OCI-LY7 (cell line): ENCODE data around the gene C19orf25. TPM values are rescaled to one million over a fixed set of nuclear protein-coding genes. Genes with fewer than 3 reads are reported as not detected.

Source experiments
- BruUV-seq: library from RNA; stranded (reverse); fragments of 400-500 nt; replicated peaks from 2 replicates; lab custom pipeline; 2021; lab: Mats Ljungman, UMichigan
- CTCF ChIA-PET: fragments of 300-600 bp; sonication (Branson Sonifier 250); formaldehyde crosslinking; loops from one replicate; lab custom pipeline; 2022; ENCODE audit warnings: antibody characterized with exemption; ENCODE audit not compliant: unreplicated experiment; lab: Charles Lee
- POLR2A ChIA-PET: fragments of 300-600 bp; sonication (Branson Sonifier 250); formaldehyde crosslinking; loops from one replicate; lab custom pipeline; 2022; ENCODE audit warnings: antibody characterized with exemption; lab: Charles Lee
- DNase-seq: peaks from one replicate; pipeline ENCODE4 v3.0.0-alpha.2; 2015; ENCODE audit warnings: low spot score
- H2AFZ ChIP-seq: fragments of 200-600 bp; sonication (generic), shearing (Covaris generic); 2 replicates; pipeline ENCODE4 v1.6.1; 2014; ENCODE audit warnings: mild to moderate bottlenecking, antibody characterized with exemption, low read length, moderate library complexity
- H3K27ac ChIP-seq: fragments of 200-600 bp; sonication (generic); 2 replicates; pipeline ENCODE4 v1.5.1; 2014; ENCODE audit warnings: mixed run types, low read depth, mild to moderate bottlenecking, moderate library complexity, low read length, inconsistent platforms; ENCODE audit not compliant: poor library complexity, severe bottlenecking
- H3K36me3 ChIP-seq: fragments of 200-600 bp; sonication (generic); 2 replicates; pipeline ENCODE4 v1.6.1; 2014; ENCODE audit warnings: mild to moderate bottlenecking, antibody characterized with exemption, low read length, moderate library complexity, mixed read lengths; ENCODE audit not compliant: insufficient read depth
- H3K4me1 ChIP-seq: fragments of 200-600 bp; sonication (generic); 2 replicates; pipeline ENCODE4 v1.5.1; 2014; ENCODE audit warnings: mild to moderate bottlenecking, low read length; ENCODE audit not compliant: insufficient read depth, poor library complexity, severe bottlenecking
- H3K4me2 ChIP-seq: fragments of 200-600 bp; sonication (generic); 2 replicates; pipeline ENCODE4 v1.6.1; 2014; ENCODE audit warnings: mild to moderate bottlenecking, low read length
- H3K4me3 ChIP-seq: fragments of 200-600 bp; sonication (generic); 2 replicates; pipeline ENCODE4 v1.5.1; 2014; ENCODE audit warnings: mild to moderate bottlenecking, low read depth, low read length; ENCODE audit not compliant: poor library complexity, severe bottlenecking
- H3K79me2 ChIP-seq: fragments of 200-600 bp; sonication (generic); 2 replicates; pipeline ENCODE4 v1.6.1; 2016; ENCODE audit warnings: low read depth, mild to moderate bottlenecking, low read length, moderate library complexity, mixed read lengths; ENCODE audit not compliant: insufficient read depth
- H3K9me2 ChIP-seq: fragments of 200-600 bp; sonication (generic); 2 replicates; pipeline ENCODE4 v1.6.1; 2016; ENCODE audit warnings: mild to moderate bottlenecking, low read length, mixed read lengths; ENCODE audit not compliant: insufficient read depth
- H3K9me3 ChIP-seq: fragments of 200-600 bp; sonication (generic); 2 replicates; pipeline ENCODE4 v1.6.1; 2014; ENCODE audit warnings: mild to moderate bottlenecking, mixed run types, low read length, mixed read lengths
- H4K20me1 ChIP-seq: fragments of 200-600 bp; sonication (generic); 2 replicates; pipeline ENCODE4 v1.6.1; 2014; ENCODE audit warnings: mild to moderate bottlenecking, antibody characterized with exemption, low read length, moderate library complexity, mixed read lengths; ENCODE audit not compliant: insufficient read depth
- CTCF ChIP-seq: fragments of 200-600 bp; sonication (generic); conservative IDR thresholded peaks from 2 replicates; pipeline ENCODE4 v1.5.1; 2014; ENCODE audit warnings: mild to moderate bottlenecking, antibody characterized with exemption, low read length, moderate library complexity, mixed read lengths
- EZH2phosphoT487 ChIP-seq: fragments of 200-600 bp; sonication (generic); IDR thresholded peaks from 2 replicates; pipeline ENCODE4 v1.6.1; 2018; ENCODE audit warnings: low read depth, borderline replicate concordance, mild to moderate bottlenecking, mixed run types, antibody characterized with exemption, low read length, moderate library complexity, mixed read lengths
- intact Hi-C: fragments of 100-400 bp; cut with micrococcal nuclease; formaldehyde crosslinking; loops from one replicate; pipeline ENCODE4 v1.10.0; 2022; ENCODE audit not compliant: unreplicated experiment
- total RNA-seq, 2 experiments: library from RNA; depleted of rRNA in 1 of 2; stranded (reverse); fragments of >200 nt in 1 of 2; shearing (Covaris generic) in 1 of 2; gene quantifications; 2 replicates each; pipeline ENCODE4 v1.2.3, GENCODE V29; 2014 to 2022

C19orf25 gene
- total RNA-seq, 2 experiments from 2014 or later, result 45.6 to 58.6 TPM

GRCh38 chr19:1428738-1429391 is 50.1 kb downstream of the C19orf25 start:
- BruUV-seq, result no TSS peak
- POLR2A ChIA-PET, result interaction anchor here (1.0 kb wide), 1 partner anchor 83 kb away, joined by 5 read pairs; no protein-coding TSS in a partner anchor

GRCh38 chr19:1427221-1427920 is 51.6 kb downstream of the C19orf25 start:
- no peak for TF ChIP-seq EZH2phosphoT487
- no peak for TF ChIP-seq CTCF
- Histone ChIP-seq H3K27ac (no peak overlapping the region), H3K9me3 (no peaks in the 10 kb centered on the region), H4K20me1 (peaks cover 9% of the 10 kb centered on the region; the same call in 1 of the 2 replicates), H2AFZ (no peak overlapping the region), H3K9me2 (no peaks in the 10 kb centered on the region), H3K4me1 (no peaks in the 10 kb centered on the region), H3K79me2 (no peaks in the 10 kb centered on the region), H3K36me3 (peaks cover 92% of the 10 kb centered on the region), H3K4me3 (no peak overlapping the region), H3K4me2 (no peak overlapping the region)
- ChIA-PET POLR2A (no interaction called here), CTCF (no interaction called here)
- BruUV-seq, result no TSS peak
- DNase-seq, result no peak
- intact Hi-C loops, result no loop called here

More at GRCh38 chr19:1428738-1429391, 50.1 kb downstream of the C19orf25 start:
- H3K9me2 ChIP-seq, result no peaks in the 10 kb centered on the region
- H2AFZ ChIP-seq, result no peak overlapping the region
- DNase-seq, result no peak
- CTCF ChIA-PET, result no interaction called here
- H3K4me1 ChIP-seq, result no peaks in the 10 kb centered on the region
- H3K4me3 ChIP-seq, result no peak overlapping the region
- no peak overlapping the region for H3K27ac ChIP-seq
- H3K36me3 ChIP-seq, result peaks cover 92% of the 10 kb centered on the region
- H3K4me2 ChIP-seq, result no peak overlapping the region
- peaks cover 9% of the 10 kb centered on the region; the same call in 1 of the 2 replicates for H4K20me1 ChIP-seq
- intact Hi-C loops, result no loop called here
- H3K79me2 ChIP-seq, result no peaks in the 10 kb centered on the region
- H3K9me3 ChIP-seq, result no peaks in the 10 kb centered on the region
- TF ChIP-seq EZH2phosphoT487 (no peak), CTCF (no peak)

GRCh38 chr19:1426736-1427135 is 52.3 kb downstream of the C19orf25 start:
- Histone ChIP-seq H3K9me2 (no peaks in the 10 kb centered on the region), H3K4me1 (no peaks in the 10 kb centered on the region), H2AFZ (no peak overlapping the region), H3K79me2 (no peaks in the 10 kb centered on the region), H3K4me3 (no peak overlapping the region), H3K36me3 (peaks cover 92% of the 10 kb centered on the region), H3K27ac (no peak overlapping the region), H3K9me3 (no peaks in the 10 kb centered on the region), H4K20me1 (peaks cover 9% of the 10 kb centered on the region; the same call in 1 of the 2 replicates), H3K4me2 (no peak overlapping the region)
- CTCF ChIA-PET, result no interaction called here
- TF ChIP-seq CTCF (no peak), EZH2phosphoT487 (no peak)
- intact Hi-C loops, result no loop called here
- BruUV-seq, result no TSS peak
- no peak for DNase-seq
- POLR2A ChIA-PET, result no interaction called here
